Measurements from ENCODE around the gene CCNY. TPM values are rescaled to one million over a fixed set of nuclear protein-coding genes. Genes with fewer than 3 reads are reported as not detected.

The CCNY gene
- total RNA-seq, 4 donors from 2014 or later, result 39.2 to 47.8 (median 40.9) TPM

- TF ChIP-seq CTCF (IDR thresholded peaks at IDR 0.05; ENCODE audit: low read depth), result no peak
Measured at GRCh38 chr10:35576730-35577129, 240.4 kb downstream of the CCNY start.

- no peak for TF ChIP-seq CTCF (IDR thresholded peaks at IDR 0.05; ENCODE audit: low read depth)
Measured at GRCh38 chr10:35577926-35578617, 241.8 kb downstream of the CCNY start.

- no peak for TF ChIP-seq CTCF (IDR thresholded peaks at IDR 0.05; ENCODE audit: low read depth)
Measured at GRCh38 chr10:35578618-35578956, 242.3 kb downstream of the CCNY start.

GRCh38 chr10:35579116-35579515, 242.8 kb downstream of the CCNY start:
- no peak for TF ChIP-seq CTCF (IDR thresholded peaks at IDR 0.05; ENCODE audit: low read depth)

- no peak for TF ChIP-seq CTCF (IDR thresholded peaks at IDR 0.05; ENCODE audit: low read depth)
Measured at GRCh38 chr10:35579726-35580422, 243.6 kb downstream of the CCNY start.

- TF ChIP-seq CTCF (IDR thresholded peaks at IDR 0.05; ENCODE audit: low read depth), result no peak
Measured at GRCh38 chr10:35580423-35580770, 244.1 kb downstream of the CCNY start.

GRCh38 chr10:35581655-35582054, 245.3 kb downstream of the CCNY start:
- TF ChIP-seq CTCF (IDR thresholded peaks at IDR 0.05; ENCODE audit: low read depth), result no peak
